H1 (cell line): ENCODE results near the gene TRDMT1. TPM values are rescaled to one million over a fixed set of nuclear protein-coding genes. Genes with fewer than 3 reads are reported as not detected.

Source experiments
- CTCF ChIA-PET: fragments of 300-600 bp; sonication (Branson Sonifier 250); formaldehyde crosslinking; loops from one replicate; lab custom pipeline; 2021; ENCODE audit not compliant: partially characterized antibody; lab: Charles Lee
- POLR2A ChIA-PET: fragments of 300-600 bp; sonication (Branson Sonifier 250); formaldehyde crosslinking; loops from one replicate; lab custom pipeline; 2021; ENCODE audit warnings: inconsistent platforms; ENCODE audit not compliant: partially characterized antibody; lab: Charles Lee
- DNase-seq, 2 experiments: peaks; one replicate each; pipeline versions ENCODE4 v3.0.0 to v3.0.0-alpha.2; 2010 to 2022; ENCODE audit warnings: low spot score in 2 of 2, low read depth in 1 of 2, mixed read lengths in 1 of 2
- FAIRE-seq: peaks from 2 replicates; lab custom pipeline; 2011; peaks lifted over from hg19 to GRCh38; lab: Jason Lieb, UNC
- H2AFZ ChIP-seq: 2 replicates; pipeline ENCODE4 v1.8.1; 2012; ENCODE audit warnings: low read length, inconsistent platforms
- H2AK5ac ChIP-seq: 2 replicates; pipeline ENCODE4 v1.6.1; 2013; ENCODE audit warnings: low read depth, low read length
- H2BK120ac ChIP-seq: replicated peaks from 2 replicates; pipeline ENCODE3; 2013; ENCODE audit warnings: low read depth, low read length, inconsistent platforms
- H2BK12ac ChIP-seq: 2 replicates; pipeline ENCODE4 v1.6.1; 2013; ENCODE audit warnings: low read depth, low read length
- H2BK15ac ChIP-seq: 2 replicates; pipeline ENCODE4 v1.6.1; 2013; ENCODE audit warnings: low read length
- H2BK20ac ChIP-seq: 2 replicates; pipeline ENCODE4 v1.6.1; 2013; ENCODE audit warnings: low read length
- H2BK5ac ChIP-seq: 2 replicates; pipeline ENCODE4 v1.6.1; 2013; ENCODE audit warnings: low read depth, low read length
- H3K14ac ChIP-seq: 2 replicates; pipeline ENCODE4 v1.6.1; 2013; ENCODE audit warnings: inconsistent platforms; ENCODE audit not compliant: insufficient read length
- H3K18ac ChIP-seq: 2 replicates; pipeline ENCODE4 v1.6.1; 2013; ENCODE audit warnings: low read length; ENCODE audit errors: extremely low read depth
- H3K23ac ChIP-seq: 2 replicates; pipeline ENCODE4 v1.6.1; 2013; ENCODE audit warnings: inconsistent platforms; ENCODE audit not compliant: insufficient read length
- H3K23me2 ChIP-seq: 2 replicates; pipeline ENCODE4 v1.6.1; 2013; ENCODE audit warnings: low read depth, low read length
- H3K27ac ChIP-seq: 2 replicates; pipeline ENCODE4 v1.6.1; 2011; ENCODE audit warnings: low read depth, low read length, inconsistent platforms
- H3K27me3 ChIP-seq, 4 experiments: replicated peaks in 1 of 4; 1 replicate in 1 of 4; 2 replicates in 3 of 4; pipeline versions ENCODE4 v1.6.1 to v1.8.1; 2011 to 2013; ENCODE audit warnings: low read length in 3 of 4, mild to moderate bottlenecking in 3 of 4, inconsistent platforms in 2 of 4, mixed read lengths in 2 of 4, moderate library complexity in 1 of 4; ENCODE audit not compliant: control insufficient read depth in 3 of 4, insufficient read depth in 3 of 4; ENCODE audit errors: extremely low read depth in 1 of 4
- H3K36me3 ChIP-seq, 4 experiments: 2 replicates each; pipeline versions ENCODE4 v1.6.1 to v1.8.1; 2011 to 2013; ENCODE audit warnings: mild to moderate bottlenecking in 4 of 4, low read length in 3 of 4, moderate library complexity in 2 of 4, control low read depth in 1 of 4, inconsistent platforms in 1 of 4; ENCODE audit not compliant: insufficient read depth in 4 of 4, control insufficient read depth in 2 of 4
- H3K4ac ChIP-seq: replicated peaks from 2 replicates; pipeline ENCODE3; 2013; ENCODE audit warnings: low read length, low read depth, mixed read lengths, inconsistent platforms; ENCODE audit not compliant: insufficient read length
- H3K4me1 ChIP-seq, 4 experiments: replicated peaks in 1 of 4; 1 replicate in 1 of 4; 2 replicates in 3 of 4; pipeline versions ENCODE4 v1.6.1 to v1.8.1; 2011 to 2013; ENCODE audit warnings: low read length in 3 of 4, inconsistent platforms in 2 of 4, mixed read lengths in 1 of 4; ENCODE audit not compliant: insufficient read depth in 4 of 4, control insufficient read depth in 3 of 4
- H3K4me2 ChIP-seq, 2 experiments: 2 replicates each; pipeline versions ENCODE4 v1.6.1 to v1.8.1; 2011 to 2013; ENCODE audit warnings: low read depth in 2 of 2, low read length in 2 of 2, control low read depth in 1 of 2, inconsistent platforms in 1 of 2, mild to moderate bottlenecking in 1 of 2; ENCODE audit not compliant: insufficient read depth in 1 of 2
- H3K4me3 ChIP-seq, 4 experiments: fragments of 200-600, 300-600 bp in 1 of 4; sonication (generic), shearing (Covaris generic), sonication (Bioruptor Twin) in 1 of 4; 2 replicates each; pipeline versions ENCODE4 v1.5.1 to v1.8.1; 2011 to 2016; ENCODE audit warnings: low read length in 4 of 4, low read depth in 3 of 4, control low read depth in 2 of 4, inconsistent platforms in 2 of 4, mild to moderate bottlenecking in 2 of 4, mixed read lengths in 1 of 4, moderate library complexity in 1 of 4; ENCODE audit not compliant: insufficient read depth in 2 of 4; ENCODE audit errors: extremely low read depth in 1 of 4
- H3K56ac ChIP-seq: replicated peaks from 2 replicates; pipeline ENCODE3; 2013; ENCODE audit warnings: low read depth, mild to moderate bottlenecking, mixed read lengths, low read length, inconsistent platforms; ENCODE audit not compliant: insufficient read length
- H3K79me1 ChIP-seq: 2 replicates; pipeline ENCODE4 v1.6.1; 2013; ENCODE audit warnings: low read depth, low read length, control low read depth
- H3K79me2 ChIP-seq, 2 experiments: 2 replicates each; pipeline versions ENCODE4 v1.6.1 to v1.8.1; 2012 to 2013; ENCODE audit warnings: low read length in 2 of 2, mild to moderate bottlenecking in 2 of 2, inconsistent platforms in 1 of 2; ENCODE audit not compliant: insufficient read depth in 2 of 2, control insufficient read depth in 1 of 2
- H3K9ac ChIP-seq, 4 experiments: replicated peaks in 1 of 4; 1 replicate in 1 of 4; 2 replicates in 3 of 4; pipeline versions ENCODE4 v1.6.1 to v1.8.1; 2011 to 2013; ENCODE audit warnings: low read depth in 3 of 4, low read length in 3 of 4, control low read depth in 2 of 4, mild to moderate bottlenecking in 2 of 4, moderate library complexity in 2 of 4, inconsistent platforms in 1 of 4; ENCODE audit errors: extremely low read depth in 1 of 4
- H3K9me3 ChIP-seq, 2 experiments: 2 replicates each; pipeline versions ENCODE4 v1.6.1 to v1.8.1; 2012 to 2013; ENCODE audit warnings: mild to moderate bottlenecking in 2 of 2, moderate library complexity in 2 of 2, control low read depth in 1 of 2, inconsistent platforms in 1 of 2, low read depth in 1 of 2, low read length in 1 of 2, mixed read lengths in 1 of 2; ENCODE audit not compliant: insufficient read depth in 2 of 2
- H4K20me1 ChIP-seq, 2 experiments: replicated peaks in 1 of 2; 2 replicates each; pipeline versions ENCODE3 to v1.8.1; 2011 to 2013; ENCODE audit warnings: inconsistent platforms in 2 of 2, low read length in 2 of 2, mild to moderate bottlenecking in 1 of 2; ENCODE audit not compliant: insufficient read depth in 2 of 2, control insufficient read depth in 1 of 2
- H4K5ac ChIP-seq: 2 replicates; pipeline ENCODE4 v1.6.1; 2013; ENCODE audit warnings: low read length, low read depth, mixed read lengths, inconsistent platforms; ENCODE audit not compliant: insufficient read length
- H4K8ac ChIP-seq: 2 replicates; pipeline ENCODE4 v1.8.0; 2013; ENCODE audit warnings: mild to moderate bottlenecking, moderate library complexity, low read length, inconsistent platforms; ENCODE audit not compliant: insufficient read depth; ENCODE audit errors: extremely low read depth
- H4K91ac ChIP-seq: replicated peaks from 2 replicates; pipeline ENCODE3; 2013; ENCODE audit warnings: low read length, mixed read lengths, inconsistent platforms; ENCODE audit not compliant: insufficient read length
- BRCA1 ChIP-seq: IDR thresholded peaks from 2 replicates; pipeline ENCODE4 v1.6.1; 2012; ENCODE audit warnings: low read depth, low read length, improper control_type of control experiment
- CHD1 ChIP-seq: IDR thresholded peaks from 2 replicates; pipeline ENCODE4 v1.6.1; 2012; ENCODE audit warnings: low read depth, low read length, improper control_type of control experiment
- CREB1 ChIP-seq: IDR thresholded peaks from 2 replicates; pipeline ENCODE4 v1.6.1; 2012; ENCODE audit warnings: inconsistent platforms
- GABPA ChIP-seq: IDR thresholded peaks from 2 replicates; pipeline ENCODE4 v1.6.1; 2011; ENCODE audit warnings: mild to moderate bottlenecking, low read length, moderate library complexity, borderline replicate concordance; ENCODE audit not compliant: insufficient read depth
- HDAC2 ChIP-seq, 2 experiments: fragments of 300-600 bp in 1 of 2; sonication (generic) in 1 of 2; IDR thresholded peaks; 2 replicates each; pipeline ENCODE4 v1.6.1; 2011 to 2012; ENCODE audit warnings: low read depth in 2 of 2, low read length in 2 of 2, mild to moderate bottlenecking in 2 of 2, moderate library complexity in 2 of 2, borderline replicate concordance in 1 of 2, inconsistent platforms in 1 of 2
- KDM5A ChIP-seq: fragments of 200-600 bp; IDR thresholded peaks from 2 replicates; pipeline ENCODE4 v1.7.1; 2012; ENCODE audit warnings: mild to moderate bottlenecking, low read length, inconsistent platforms, mixed read lengths
- NRF1 ChIP-seq: IDR thresholded peaks from 2 replicates; pipeline ENCODE4 v1.6.1; 2011; ENCODE audit warnings: mild to moderate bottlenecking, low read depth, low read length, improper control_type of control experiment
- RAD21 ChIP-seq, 2 experiments: IDR thresholded peaks in 1 of 2; conservative IDR thresholded peaks in 1 of 2; 2 replicates each; pipeline ENCODE4 v1.6.1; 2011; ENCODE audit warnings: low read depth in 2 of 2, low read length in 2 of 2, improper control_type of control experiment in 1 of 2, inconsistent platforms in 1 of 2, mild to moderate bottlenecking in 1 of 2, moderate library complexity in 1 of 2
- SP1 ChIP-seq: IDR thresholded peaks from 2 replicates; pipeline ENCODE4 v1.6.1; 2011; ENCODE audit warnings: low read depth, low read length
- WGBS, 2 experiments: shearing (Covaris generic) in 1 of 2; methylation state at CpG; one replicate each; pipeline versions ENCODE4 v1.1.6 to v1.1.7; 2013 to 2015; ENCODE audit warnings: low lambda C conversion rate in 2 of 2, mixed read lengths in 2 of 2, inconsistent platforms in 1 of 2, low coverage in 1 of 2, missing lambda C conversion rate in 1 of 2; ENCODE audit not compliant: insufficient replicate concordance in 2 of 2, insufficient coverage in 1 of 2, insufficient read length in 1 of 2; ENCODE audit errors: extremely low coverage in 1 of 2, missing lambda C conversion rate in 1 of 2; 5-methylcytosine and 5-hydroxymethylcytosine counted together
- polyA plus RNA-seq, 7 experiments: library from polyadenylated mRNA; depleted of rRNA in 3 of 7; stranded (reverse) in 5 of 7; unstranded in 2 of 7; fragments of >200 nt in 5 of 7; fragments of 200-250 nt in 2 of 7; gene quantifications; 1 replicate in 5 of 7; 2 replicates in 1 of 7; 4 replicates in 1 of 7; pipeline versions ENCODE4 v1.2.1 to v1.2.3, GENCODE V29; 2011 to 2013; ENCODE audit warnings: missing spikeins in 2 of 7, mixed read lengths in 2 of 7
- total RNA-seq: library from RNA; stranded (reverse); fragmentation: NEBNext Ultra II Directional; extraction: Animal tissue kit (Norgen Biotek cat#: 25700); gene quantifications from 2 replicates; pipeline ENCODE4 v1.2.1, GENCODE V29; 2021
- TF ChIP-seq, protein P1 (sequence below), 3 experiments: IDR thresholded peaks; 1 replicate in 2 of 3; 2 replicates in 1 of 3; pipeline versions ENCODE4 v1.5.1 to v1.6.1; 2011; ENCODE audit warnings: low read length in 3 of 3, mild to moderate bottlenecking in 3 of 3, inconsistent platforms in 2 of 3, low read depth in 1 of 3, moderate library complexity in 1 of 3; ENCODE audit not compliant: insufficient read depth in 1 of 3; ENCODE audit errors: control extremely low read depth in 1 of 3

TRDMT1 gene
- total and polyA plus RNA-seq, 2 of the 8 experiments (the other 6 are each of a cell fraction or from before 2014, with no cell fraction given), result 7.4 to 21.4 TPM

DNA sequence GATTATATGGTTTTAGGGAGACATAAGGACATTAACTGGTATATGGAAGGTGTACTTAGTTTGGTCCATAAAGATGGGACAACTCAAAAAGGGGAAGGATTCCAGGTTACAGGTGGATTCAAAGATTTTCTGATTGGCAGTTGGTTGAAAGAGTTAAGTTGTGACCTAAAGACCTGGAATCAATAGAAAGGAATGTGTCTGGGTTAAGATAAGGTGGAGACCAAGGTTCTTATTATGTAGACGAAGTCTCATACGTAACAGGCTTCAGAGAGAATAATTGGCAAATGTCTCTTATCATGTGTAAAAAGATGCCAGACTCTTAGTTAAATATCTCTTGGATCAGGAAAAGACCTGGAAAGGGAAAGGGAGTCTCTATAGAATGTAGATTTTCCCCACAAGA is 1.0 kb upstream of the TRDMT1 start:
- H3K27ac ChIP-seq, result peak overlapping the region; percentile 83
- WGBS, 2 experiments, result 94% methylated on average over 2 of the region's 2 CpGs; no CpG with 5 or more reads in 1 of the 2 experiments
- TF ChIP-seq RAD21 (IDR thresholded peaks at IDR 0.05 in 1 of 2, conservative IDR thresholded peaks at IDR 0.05 in 1 of 2; ENCODE audit: low read depth in 2 of 2, low read length in 2 of 2) (no peak), GABPA (no peak), CREB1 (no peak), BRCA1 (no peak), HDAC2 (IDR thresholded peaks at IDR 0.05; ENCODE audit: borderline replicate concordance in 1 of 2, low read depth in 2 of 2, low read length in 2 of 2) (no peak), SP1 (no peak), NRF1 (no peak), KDM5A (no peak), CHD1 (no peak)
- TF ChIP-seq, protein P1, sequence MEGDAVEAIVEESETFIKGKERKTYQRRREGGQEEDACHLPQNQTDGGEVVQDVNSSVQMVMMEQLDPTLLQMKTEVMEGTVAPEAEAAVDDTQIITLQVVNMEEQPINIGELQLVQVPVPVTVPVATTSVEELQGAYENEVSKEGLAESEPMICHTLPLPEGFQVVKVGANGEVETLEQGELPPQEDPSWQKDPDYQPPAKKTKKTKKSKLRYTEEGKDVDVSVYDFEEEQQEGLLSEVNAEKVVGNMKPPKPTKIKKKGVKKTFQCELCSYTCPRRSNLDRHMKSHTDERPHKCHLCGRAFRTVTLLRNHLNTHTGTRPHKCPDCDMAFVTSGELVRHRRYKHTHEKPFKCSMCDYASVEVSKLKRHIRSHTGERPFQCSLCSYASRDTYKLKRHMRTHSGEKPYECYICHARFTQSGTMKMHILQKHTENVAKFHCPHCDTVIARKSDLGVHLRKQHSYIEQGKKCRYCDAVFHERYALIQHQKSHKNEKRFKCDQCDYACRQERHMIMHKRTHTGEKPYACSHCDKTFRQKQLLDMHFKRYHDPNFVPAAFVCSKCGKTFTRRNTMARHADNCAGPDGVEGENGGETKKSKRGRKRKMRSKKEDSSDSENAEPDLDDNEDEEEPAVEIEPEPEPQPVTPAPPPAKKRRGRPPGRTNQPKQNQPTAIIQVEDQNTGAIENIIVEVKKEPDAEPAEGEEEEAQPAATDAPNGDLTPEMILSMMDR (IDR thresholded peaks at IDR 0.05; ENCODE audit: control extremely low read depth in 1 of 3, insufficient read depth in 1 of 3, low read depth in 1 of 3, low read length in 3 of 3), result no peak

More for the DNA sequence above, 1.0 kb upstream of the TRDMT1 start:
- POLR2A ChIA-PET, result interaction anchor here (1.3 to 5.2 kb wide), 7 partner anchors 9 to 64 kb away, joined by 3 to 46 read pairs (median 11); partner anchors contain the start of gene VIM
- H3K14ac ChIP-seq, result no peak overlapping the region
- no peak overlapping the region for H2AK5ac ChIP-seq
- peak overlapping the region; percentile 29 for H4K5ac ChIP-seq
- H3K4me1 ChIP-seq, result peaks cover 0 to 12% (median 7%) of the 10 kb centered on the region in 4 experiments; a peak in 4 of 7 replicates
- H3K4me3 ChIP-seq, result no peak overlapping the region
- H3K4ac ChIP-seq, result no peak overlapping the region
- no peaks in the 10 kb centered on the region for H3K79me1 ChIP-seq
- H2BK5ac ChIP-seq, result no peak overlapping the region
- H4K8ac ChIP-seq, result no peak overlapping the region; the same call in 1 of the 2 replicates
- CTCF ChIA-PET, result no interaction called here
- FAIRE-seq (no peak), DNase-seq (no peak)
- H3K56ac ChIP-seq, result no peak overlapping the region
- H3K23me2 ChIP-seq, result peaks cover 7% of the 10 kb centered on the region; the same call in 1 of the 2 replicates
- peaks cover 0 to 21% of the 10 kb centered on the region in 2 experiments; a peak in 2 of 4 replicates for H3K79me2 ChIP-seq
- H4K20me1 ChIP-seq, result no peaks in the 10 kb centered on the region
- no peaks in the 10 kb centered on the region for H3K9me3 ChIP-seq
- no peak overlapping the region for H2BK20ac ChIP-seq
- H3K36me3 ChIP-seq, result no peaks in the 10 kb centered on the region
- H3K18ac ChIP-seq, result no peak overlapping the region
- 0 out of 2 replicates have a peak overlapping the region, but pooled peaks have one; percentile 12 for H2BK12ac ChIP-seq
- no peak overlapping the region for H2BK120ac ChIP-seq
- H3K27me3 ChIP-seq, result no peaks in the 10 kb centered on the region
- no peak overlapping the region; the same call in 1 of the 2 replicates for H2BK15ac ChIP-seq
- peak overlapping the region; percentile 47; the same call in 1 of the 2 replicates for H2AFZ ChIP-seq
- no peak overlapping the region for H3K9ac ChIP-seq
- H3K4me2 ChIP-seq, result peak overlapping the region in 1 of 2 experiments; percentile 86; a peak in 1 of 4 replicates
- no peak overlapping the region for H4K91ac ChIP-seq
- no peak overlapping the region for H3K23ac ChIP-seq
